ENCODE measurements around the gene ZNF462. TPM values are rescaled to one million over a fixed set of nuclear protein-coding genes. Genes with fewer than 3 reads are reported as not detected.

ZNF462 gene
- total and polyA plus RNA-seq, 2 of the 4 experiments (the other 2 are of a cell fraction) = 6.1 to 18.8 TPM

DNA sequence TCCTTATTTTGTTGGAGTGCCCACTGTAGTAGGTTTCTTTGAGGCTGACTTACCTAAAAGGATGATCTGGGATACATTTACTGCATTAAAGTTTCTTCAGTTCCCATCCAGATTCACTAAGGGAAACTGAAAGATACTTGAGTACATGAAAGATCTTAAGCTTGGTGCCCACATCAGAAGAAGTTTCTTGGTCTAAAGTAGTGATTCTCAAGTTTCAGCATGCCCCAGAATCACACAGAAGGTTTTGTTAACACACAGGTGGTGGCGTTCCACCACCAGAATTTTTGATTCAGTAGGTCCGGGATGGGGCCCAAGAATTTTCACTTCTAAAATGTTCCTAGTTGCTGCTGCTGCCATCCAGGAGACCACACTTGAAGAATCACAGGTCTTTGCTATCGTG is 171.0 kb downstream of the ZNF462 start:
- no CpG with 5 or more reads among the region's 3 CpGs for WGBS, 2 experiments (ENCODE audit: extremely low coverage in 2 of 2, insufficient read length in 1 of 2)

More for the DNA sequence above, 171.0 kb downstream of the ZNF462 start:
- Histone ChIP-seq H2AFZ (replicated peaks; ENCODE audit: low read length, poor library complexity) (no peak overlapping the region), H3K4ac (ENCODE audit: low read depth, low read length) (no peak overlapping the region), H4K20me1 (ENCODE audit: insufficient read depth, low read length) (no peaks in the 10 kb centered on the region), H2BK120ac (ENCODE audit: low read depth, low read length) (no peak overlapping the region), H3K27ac (ENCODE audit: insufficient read depth, low read length) (no peak overlapping the region), H3K9me1 (ENCODE audit: insufficient read depth, low read length) (no peaks in the 10 kb centered on the region), H4K5ac (ENCODE audit: low read depth, low read length) (no peak overlapping the region), H2BK15ac (ENCODE audit: low read depth, low read length) (no peak overlapping the region), H3K79me1 (ENCODE audit: low read depth in 1 of 2, low read length in 2 of 2) (no peaks in the 10 kb centered on the region), H3K23ac (ENCODE audit: low read depth, low read length) (no peak overlapping the region), H2AK5ac (ENCODE audit: low read depth, low read length) (no peak overlapping the region), H4K8ac (ENCODE audit: low read depth in 2 of 2, low read length in 2 of 2) (no peak overlapping the region), H3K14ac (replicated peaks; ENCODE audit: low read depth, low read length) (no peak overlapping the region), H3K36me3 (ENCODE audit: control insufficient read depth, insufficient read depth, low read length) (no peaks in the 10 kb centered on the region), H3K9me3 (ENCODE audit: control insufficient read depth, insufficient read depth, low read length) (no peaks in the 10 kb centered on the region), H3K4me3 (ENCODE audit: insufficient read depth, low read depth, low read length) (no peak overlapping the region), H2BK5ac (ENCODE audit: low read depth, low read length, poor library complexity, severe bottlenecking) (no peak overlapping the region), H3K9ac (ENCODE audit: low read depth, low read length) (no peak overlapping the region), H3K27me3 (ENCODE audit: control insufficient read depth, insufficient read depth, low read length) (peaks cover 43% of the 10 kb centered on the region), H3K56ac (ENCODE audit: extremely low read depth, insufficient read depth, low read length) (no peak overlapping the region), H4K91ac (ENCODE audit: insufficient read depth, low read depth, low read length) (no peak overlapping the region), H3K18ac (ENCODE audit: low read depth, low read length) (no peak overlapping the region), H2BK20ac (ENCODE audit: low read depth, low read length) (no peak overlapping the region), H3K4me1 (ENCODE audit: control insufficient read depth, insufficient read depth, low read length) (no peaks in the 10 kb centered on the region), H2AK9ac (replicated peaks; ENCODE audit: low read depth, low read length, poor library complexity) (no peak overlapping the region), H3K4me2 (ENCODE audit: low read depth, low read length) (no peak overlapping the region)
- dilution Hi-C loops (cut with HindIII; ENCODE audit: low sequenced_read_pairs, unreplicated experiment) = no loop called here
- BruUV-seq (replicated peaks) = no TSS peak
- TF ChIP-seq CEBPB (IDR thresholded peaks at IDR 0.05; ENCODE audit: low read depth, low read length) (no peak), USF2 (IDR thresholded peaks at IDR 0.05; ENCODE audit: low read depth, low read length) (no peak), RAD21 (IDR thresholded peaks at IDR 0.05; ENCODE audit: low read length) (no peak), FOS (IDR thresholded peaks at IDR 0.05; ENCODE audit: low read depth, low read length) (no peak), POLR2A (IDR thresholded peaks at IDR 0.05; ENCODE audit: low read depth, low read length) (no peak), ELK1 (IDR thresholded peaks at IDR 0.05; ENCODE audit: borderline replicate concordance, low read depth, low read length) (no peak), NFE2L2 (IDR thresholded peaks at IDR 0.05; ENCODE audit: low read depth, low read length) (no peak), RFX5 (IDR thresholded peaks at IDR 0.05; ENCODE audit: low read depth, low read length) (no peak), MAFK (IDR thresholded peaks at IDR 0.05; ENCODE audit: low read depth, low read length) (no peak), MXI1 (IDR thresholded peaks at IDR 0.05; ENCODE audit: borderline replicate concordance, low read depth, low read length) (no peak), BHLHE40 (IDR thresholded peaks at IDR 0.05; ENCODE audit: low read depth, low read length) (no peak), SMC3 (IDR thresholded peaks at IDR 0.05; ENCODE audit: low read depth, low read length) (no peak)
- TF ChIP-seq, protein P1, sequence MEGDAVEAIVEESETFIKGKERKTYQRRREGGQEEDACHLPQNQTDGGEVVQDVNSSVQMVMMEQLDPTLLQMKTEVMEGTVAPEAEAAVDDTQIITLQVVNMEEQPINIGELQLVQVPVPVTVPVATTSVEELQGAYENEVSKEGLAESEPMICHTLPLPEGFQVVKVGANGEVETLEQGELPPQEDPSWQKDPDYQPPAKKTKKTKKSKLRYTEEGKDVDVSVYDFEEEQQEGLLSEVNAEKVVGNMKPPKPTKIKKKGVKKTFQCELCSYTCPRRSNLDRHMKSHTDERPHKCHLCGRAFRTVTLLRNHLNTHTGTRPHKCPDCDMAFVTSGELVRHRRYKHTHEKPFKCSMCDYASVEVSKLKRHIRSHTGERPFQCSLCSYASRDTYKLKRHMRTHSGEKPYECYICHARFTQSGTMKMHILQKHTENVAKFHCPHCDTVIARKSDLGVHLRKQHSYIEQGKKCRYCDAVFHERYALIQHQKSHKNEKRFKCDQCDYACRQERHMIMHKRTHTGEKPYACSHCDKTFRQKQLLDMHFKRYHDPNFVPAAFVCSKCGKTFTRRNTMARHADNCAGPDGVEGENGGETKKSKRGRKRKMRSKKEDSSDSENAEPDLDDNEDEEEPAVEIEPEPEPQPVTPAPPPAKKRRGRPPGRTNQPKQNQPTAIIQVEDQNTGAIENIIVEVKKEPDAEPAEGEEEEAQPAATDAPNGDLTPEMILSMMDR (conservative IDR thresholded peaks at IDR 0.05; ENCODE audit: low read depth, low read length) = no peak
- DNase-seq = no peak
- CTCF ChIA-PET = no interaction called here
- in situ Hi-C loops (cut with MboI; ENCODE audit: low sequenced_read_pairs) = no loop called here
- intact Hi-C loops (cut with micrococcal nuclease) = no loop called here
- ATAC-seq (ENCODE audit: low read depth) = no peak
- POLR2A ChIA-PET (ENCODE audit: unreplicated experiment) = no interaction called here
